Neuronal stem cell (in vitro differentiated cells): ENCODE data around the gene FBXO8.

Experiments used
- DNase-seq: peaks from one replicate; pipeline ENCODE4 v3.0.0-alpha.2; 2013; ENCODE audit warnings: low spot score
- H2AFZ ChIP-seq: one replicate; pipeline ENCODE4 v1.6.1; 2013; ENCODE audit warnings: mild to moderate bottlenecking, low read length, inconsistent platforms
- H2AK5ac ChIP-seq: 2 replicates; pipeline ENCODE4 v1.6.1; 2013; ENCODE audit warnings: low read depth, mild to moderate bottlenecking, inconsistent platforms, low read length, moderate library complexity, mixed read lengths
- H2BK120ac ChIP-seq: 2 replicates; pipeline ENCODE4 v1.6.1; 2013; ENCODE audit warnings: low read depth, mild to moderate bottlenecking, inconsistent platforms, low read length, moderate library complexity, mixed read lengths
- H2BK12ac ChIP-seq: one replicate; pipeline ENCODE4 v1.6.1; 2013; ENCODE audit warnings: low read length, inconsistent platforms
- H2BK15ac ChIP-seq: 2 replicates; pipeline ENCODE4 v1.6.1; 2013; ENCODE audit warnings: mild to moderate bottlenecking, low read length, inconsistent platforms, mixed read lengths
- H2BK5ac ChIP-seq: one replicate; pipeline ENCODE4 v1.6.1; 2013; ENCODE audit warnings: inconsistent platforms, mild to moderate bottlenecking, low read length, moderate library complexity
- H3K14ac ChIP-seq: one replicate; pipeline ENCODE4 v1.6.1; 2013; ENCODE audit warnings: low read length, inconsistent platforms
- H3K18ac ChIP-seq: 2 replicates; pipeline ENCODE4 v1.6.1; 2013; ENCODE audit warnings: low read length, inconsistent platforms
- H3K23ac ChIP-seq: 2 replicates; pipeline ENCODE4 v1.6.1; 2013; ENCODE audit warnings: low read depth, mild to moderate bottlenecking, mixed read lengths, low read length, inconsistent platforms; ENCODE audit not compliant: poor library complexity
- H3K27ac ChIP-seq: replicated peaks from 3 replicates; pipeline ENCODE4 v1.5.1; 2013; ENCODE audit warnings: low read length, inconsistent platforms
- H3K27me3 ChIP-seq, 3 experiments: 2 replicates each; pipeline ENCODE4 v1.6.1; 2013; ENCODE audit warnings: low read length in 3 of 3, mild to moderate bottlenecking in 2 of 3, inconsistent platforms in 1 of 3, low read depth in 1 of 3, mixed read lengths in 1 of 3, moderate library complexity in 1 of 3; ENCODE audit not compliant: control insufficient read depth in 3 of 3, insufficient read depth in 3 of 3
- H3K36me3 ChIP-seq, 2 donors: replicated peaks in 1 of 2; 2 replicates each; pipeline ENCODE4 v1.6.1; 2013; ENCODE audit warnings: low read length in 2 of 2; ENCODE audit not compliant: control insufficient read depth in 2 of 2, insufficient read depth in 2 of 2
- H3K4ac ChIP-seq: 2 replicates; pipeline ENCODE4 v1.6.1; 2013; ENCODE audit warnings: inconsistent platforms, mild to moderate bottlenecking, low read length, moderate library complexity
- H3K4me1 ChIP-seq, 2 donors: 1 replicate in 1 of 2; 2 replicates in 1 of 2; pipeline ENCODE4 v1.6.1; 2013; ENCODE audit warnings: low read length in 2 of 2, low read depth in 1 of 2; ENCODE audit not compliant: control insufficient read depth in 2 of 2, insufficient read depth in 1 of 2
- H3K4me2 ChIP-seq: one replicate; pipeline ENCODE4 v1.6.1; 2013; ENCODE audit warnings: mild to moderate bottlenecking, low read length, inconsistent platforms; ENCODE audit not compliant: insufficient read depth, poor library complexity, severe bottlenecking
- H3K4me3 ChIP-seq, 2 donors: 2 replicates each; pipeline ENCODE4 v1.5.1; 2013; ENCODE audit warnings: low read length in 2 of 2, mild to moderate bottlenecking in 2 of 2, inconsistent platforms in 1 of 2, moderate library complexity in 1 of 2
- H3K79me1 ChIP-seq: one replicate; pipeline ENCODE4 v1.6.1; 2013; ENCODE audit warnings: low read depth, mild to moderate bottlenecking, inconsistent platforms, low read length, moderate library complexity
- H3K9ac ChIP-seq: one replicate; pipeline ENCODE4 v1.6.1; 2013; ENCODE audit warnings: mild to moderate bottlenecking, low read depth, low read length, inconsistent platforms; ENCODE audit not compliant: poor library complexity
- H3K9me3 ChIP-seq, 2 donors: replicated peaks in 1 of 2; 2 replicates each; pipeline versions ENCODE3 to v1.6.1; 2013; ENCODE audit warnings: low read length in 2 of 2, mild to moderate bottlenecking in 2 of 2, inconsistent platforms in 1 of 2, low read depth in 1 of 2, mixed read lengths in 1 of 2, moderate library complexity in 1 of 2; ENCODE audit not compliant: control insufficient read depth in 2 of 2, insufficient read depth in 1 of 2
- H4K8ac ChIP-seq: one replicate; pipeline ENCODE4 v1.6.1; 2013; ENCODE audit warnings: low read depth, mild to moderate bottlenecking, inconsistent platforms, low read length, moderate library complexity
- H4K91ac ChIP-seq: one replicate; pipeline ENCODE4 v1.6.1; 2013; ENCODE audit warnings: low read length, low read depth, mild to moderate bottlenecking, inconsistent platforms; ENCODE audit not compliant: poor library complexity
- WGBS, 2 donors: extraction: QIAGEN DNeasy Blood & Tissue Kit; methylation state at CpG; one replicate each; pipeline ENCODE4 v1.1.7; 2013; ENCODE audit warnings: missing lambda C conversion rate in 2 of 2, mixed read lengths in 1 of 2; ENCODE audit not compliant: insufficient read length in 2 of 2, insufficient replicate concordance in 1 of 2; ENCODE audit errors: extremely low coverage in 2 of 2; 5-methylcytosine and 5-hydroxymethylcytosine counted together

FBXO8 gene

DNA sequence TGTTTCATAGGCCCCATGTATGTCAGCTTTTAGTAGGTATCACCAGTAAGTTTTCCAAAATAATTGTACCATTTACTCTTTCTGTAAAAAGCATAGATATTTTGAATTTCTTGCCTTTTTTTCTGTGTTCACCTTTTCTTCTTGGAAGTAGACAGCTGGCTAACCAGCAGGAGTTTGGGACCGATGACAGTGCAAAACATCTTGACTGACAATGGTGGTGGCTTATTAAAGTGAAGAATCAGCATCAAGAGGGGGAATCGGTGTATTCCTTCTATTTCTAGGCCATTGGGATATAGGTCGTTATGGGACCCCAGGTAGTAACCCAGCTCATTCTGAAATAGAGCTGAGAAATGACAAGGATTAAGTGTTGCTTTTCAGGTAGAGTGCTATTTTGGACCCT, 3.4 kb upstream of the FBXO8 start:
- no peak overlapping the region for H2AFZ ChIP-seq
- no CpG with 5 or more reads among the region's 3 CpGs for WGBS, 2 donors
- H3K4me2 ChIP-seq: no peak overlapping the region
- peaks cover 0 to 8% of the 10 kb centered on the region in 2 donors for H3K36me3 ChIP-seq
- no peaks in the 10 kb centered on the region for H3K27me3 ChIP-seq
- no peak overlapping the region for H3K23ac ChIP-seq
- H2BK120ac ChIP-seq: no peak overlapping the region
- no peak overlapping the region for H2BK5ac ChIP-seq
- H3K18ac ChIP-seq: no peak overlapping the region
- H3K27ac ChIP-seq: no peak overlapping the region
- no peak overlapping the region for H2BK12ac ChIP-seq
- no peak overlapping the region for H4K91ac ChIP-seq
- peaks cover 0 to 9% of the 10 kb centered on the region in 2 donors for H3K9me3 ChIP-seq
- no peak overlapping the region for H3K9ac ChIP-seq
- H3K4me3 ChIP-seq: no peak overlapping the region
- H3K79me1 ChIP-seq: peaks cover 2% of the 10 kb centered on the region
- H2AK5ac ChIP-seq: no peak overlapping the region
- H3K14ac ChIP-seq: no peak overlapping the region
- no peak overlapping the region for H3K4ac ChIP-seq
- DNase-seq: no peak
- peaks cover 2 to 5% of the 10 kb centered on the region in 2 donors for H3K4me1 ChIP-seq
- no peak overlapping the region for H4K8ac ChIP-seq
- no peak overlapping the region for H2BK15ac ChIP-seq

DNA sequence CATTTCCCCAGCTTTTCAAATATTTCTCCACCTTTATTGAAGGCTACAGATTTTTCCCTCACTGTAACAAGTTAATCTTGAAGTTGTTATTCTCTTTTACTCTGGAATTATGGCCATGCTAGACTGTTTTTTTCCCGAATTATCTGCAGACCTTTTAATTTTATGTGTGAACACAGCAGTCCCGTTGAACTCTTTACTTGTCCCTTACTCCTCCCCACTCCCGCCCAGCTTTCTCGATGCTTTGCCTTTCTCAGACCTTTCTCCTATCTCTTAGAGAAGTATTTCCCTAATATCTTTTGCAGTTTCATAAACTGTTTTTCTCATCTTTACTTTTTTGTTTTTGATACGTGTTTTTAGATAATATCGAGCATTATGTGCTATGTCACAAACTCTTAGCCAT, 1.0 kb upstream of the FBXO8 start:
- no peak overlapping the region for H4K91ac ChIP-seq
- WGBS, 2 donors: no CpG with 5 or more reads among the region's 6 CpGs
- H3K14ac ChIP-seq: no peak overlapping the region
- H3K79me1 ChIP-seq: peaks cover 1% of the 10 kb centered on the region
- no peak overlapping the region for H2BK12ac ChIP-seq
- peak overlapping the region; percentile 49 for H3K4me2 ChIP-seq
- peak overlapping the region; percentile 89 for H2AFZ ChIP-seq
- H3K4me1 ChIP-seq: peaks cover 2 to 5% of the 10 kb centered on the region in 2 donors
- no peaks in the 10 kb centered on the region for H3K27me3 ChIP-seq
- H3K9me3 ChIP-seq: peaks cover 0 to 5% of the 10 kb centered on the region in 2 donors
- H3K9ac ChIP-seq: no peak overlapping the region
- H3K23ac ChIP-seq: no peak overlapping the region
- H2BK120ac ChIP-seq: no peak overlapping the region
- H2BK5ac ChIP-seq: no peak overlapping the region
- peak overlapping the region; percentile 97 for H3K27ac ChIP-seq
- peaks cover 0 to 8% of the 10 kb centered on the region in 2 donors for H3K36me3 ChIP-seq
- DNase-seq: no peak
- H2AK5ac ChIP-seq: no peak overlapping the region
- no peak overlapping the region for H4K8ac ChIP-seq
- H3K18ac ChIP-seq: no peak overlapping the region
- peak overlapping the region; percentile 72 to 93 for H3K4me3 ChIP-seq
- no peak overlapping the region for H2BK15ac ChIP-seq
- H3K4ac ChIP-seq: no peak overlapping the region

DNA sequence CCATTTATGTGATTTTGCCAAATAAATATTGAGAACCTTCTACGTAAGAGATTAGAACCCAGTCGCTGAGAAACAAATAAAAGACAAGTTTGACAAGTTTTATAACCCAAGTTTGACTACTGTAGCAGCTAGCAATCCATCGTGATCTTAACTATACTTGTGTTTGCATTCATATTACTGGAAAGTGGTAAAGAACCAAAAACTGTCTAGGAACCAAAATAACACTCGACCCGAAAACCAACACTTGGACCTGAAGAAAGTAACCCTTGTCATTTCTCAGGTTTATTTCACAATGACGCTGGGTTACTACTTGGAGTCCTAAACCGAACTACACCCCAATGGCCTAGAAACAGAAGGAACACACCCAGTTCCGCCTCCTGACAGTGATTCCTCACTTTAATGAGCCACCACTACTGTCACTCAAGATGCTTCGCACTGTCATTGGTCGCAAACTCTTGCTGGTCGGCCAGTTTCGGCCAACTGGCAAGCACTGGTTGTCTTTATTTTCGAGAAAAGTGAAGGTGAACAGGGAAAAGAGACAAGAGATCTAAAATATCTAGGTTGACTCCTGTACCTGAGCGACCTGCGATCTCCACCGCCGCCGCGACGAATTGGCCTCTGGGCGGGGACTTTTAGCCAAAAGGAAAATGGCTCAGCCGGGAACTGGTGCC, 496 bp downstream of the FBXO8 start:
- Histone ChIP-seq H3K4me1 (peaks cover 2 to 5% of the 10 kb centered on the region in 2 donors), H2AFZ (peak overlapping the region; percentile 89), H2BK15ac (no peak overlapping the region), H3K4me2 (peak overlapping the region; percentile 75), H3K23ac (no peak overlapping the region), H3K27me3 (no peaks in the 10 kb centered on the region), H4K91ac (no peak overlapping the region), H2BK12ac (no peak overlapping the region), H3K14ac (no peak overlapping the region), H3K27ac (peak overlapping the region; percentile 97), H4K8ac (no peak overlapping the region), H3K4ac (no peak overlapping the region), H2BK120ac (no peak overlapping the region), H2BK5ac (peak overlapping the region; percentile 88), H2AK5ac (no peak overlapping the region), H3K4me3 (peak overlapping the region; percentile 72 to 93), H3K36me3 (peaks cover 0 to 8% of the 10 kb centered on the region in 2 donors), H3K18ac (peak overlapping the region; percentile 91), H3K9me3 (peaks cover 0 to 6% of the 10 kb centered on the region in 2 donors), H3K9ac (peak overlapping the region; percentile 86), H3K79me1 (peaks cover 1% of the 10 kb centered on the region)
- peak; percentile 70 for DNase-seq
- WGBS, 2 donors: no CpG with 5 or more reads among the region's 22 CpGs

DNA sequence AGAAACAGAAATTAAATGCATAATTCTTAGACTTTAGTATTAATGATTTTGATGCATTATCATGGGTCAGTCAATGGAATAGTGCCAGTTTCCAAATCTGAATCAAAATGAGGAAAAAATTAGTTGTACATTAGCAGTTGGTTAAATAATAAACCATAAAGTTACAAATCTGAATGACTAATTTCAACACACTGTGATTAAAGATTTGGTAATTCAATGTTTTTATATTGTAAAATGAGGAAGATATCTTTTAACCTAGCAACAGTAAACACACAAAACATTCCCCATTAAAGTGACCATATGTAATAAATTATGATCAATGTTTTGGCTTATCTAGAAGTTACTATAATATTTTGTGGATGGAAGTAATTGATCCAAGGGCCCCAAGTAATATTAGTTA, 1.6 kb downstream of the FBXO8 start:
- no peak overlapping the region for H3K9ac ChIP-seq
- H2BK12ac ChIP-seq: no peak overlapping the region
- H3K23ac ChIP-seq: no peak overlapping the region
- no peak overlapping the region for H2AFZ ChIP-seq
- no peak overlapping the region for H2BK120ac ChIP-seq
- peaks cover 0 to under 1% of the 10 kb centered on the region in 2 donors for H3K36me3 ChIP-seq
- H3K18ac ChIP-seq: no peak overlapping the region
- no peak overlapping the region for H3K4me3 ChIP-seq
- no peak overlapping the region for H2AK5ac ChIP-seq
- no peak overlapping the region for H4K91ac ChIP-seq
- peaks cover 0 to 6% of the 10 kb centered on the region in 2 donors for H3K9me3 ChIP-seq
- H3K14ac ChIP-seq: no peak overlapping the region
- H3K4ac ChIP-seq: no peak overlapping the region
- no peak overlapping the region for H2BK15ac ChIP-seq
- DNase-seq: no peak
- no peak overlapping the region for H2BK5ac ChIP-seq
- H3K27ac ChIP-seq: no peak overlapping the region
- no peak overlapping the region for H3K4me2 ChIP-seq
- peaks cover 2 to 8% of the 10 kb centered on the region in 2 donors for H3K4me1 ChIP-seq
- H3K27me3 ChIP-seq: no peaks in the 10 kb centered on the region
- H3K79me1 ChIP-seq: peaks cover 1% of the 10 kb centered on the region
- H4K8ac ChIP-seq: no peak overlapping the region
